Activated CD4-positive, alpha-beta T cell treated with anti-CD3 and anti-CD28 coated beads for 1 hour (primary cell): ENCODE results near the gene MINPP1.

ENCODE experiments used
- DNase-seq: peaks from one replicate; pipeline ENCODE4 v3.0.0-alpha.2; 2020

MINPP1 gene

GRCh38 chr10:87524296-87524695 lies 19.6 kb downstream of the MINPP1 start:
- DNase-seq = no peak

DNA sequence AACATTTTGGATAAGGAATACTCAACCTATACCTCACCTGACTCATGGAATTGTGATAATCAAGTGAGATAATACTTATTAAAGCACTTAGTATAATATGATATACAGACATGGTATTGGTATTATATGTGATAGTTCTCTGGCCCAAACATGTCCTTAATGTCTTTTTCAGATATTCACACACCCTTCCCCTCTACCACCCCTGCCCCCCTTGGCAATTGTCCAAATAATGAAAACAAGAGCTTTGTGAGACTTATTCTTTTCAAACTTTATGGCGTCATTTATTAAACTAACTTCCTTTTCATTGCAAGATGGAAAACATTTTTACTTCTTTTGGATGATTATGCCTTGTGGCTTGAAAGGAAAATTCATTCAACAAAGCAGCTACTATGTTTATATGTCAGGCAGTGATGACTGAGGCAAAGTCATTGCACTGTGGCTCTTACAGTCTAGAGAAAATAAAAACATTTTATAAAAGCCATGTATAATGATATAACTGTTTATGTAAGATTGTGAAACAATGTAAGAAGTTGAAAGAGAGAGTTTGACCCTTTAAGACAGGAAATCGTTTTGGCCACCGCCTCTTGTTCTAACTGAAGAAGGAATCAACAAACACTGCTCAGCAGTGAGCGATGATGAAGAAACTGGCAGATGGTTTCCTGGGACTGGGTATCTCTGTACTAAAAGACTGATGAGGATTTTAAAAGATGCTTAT lies 27.4 kb downstream of the MINPP1 start:
- DNase-seq = no peak

DNA sequence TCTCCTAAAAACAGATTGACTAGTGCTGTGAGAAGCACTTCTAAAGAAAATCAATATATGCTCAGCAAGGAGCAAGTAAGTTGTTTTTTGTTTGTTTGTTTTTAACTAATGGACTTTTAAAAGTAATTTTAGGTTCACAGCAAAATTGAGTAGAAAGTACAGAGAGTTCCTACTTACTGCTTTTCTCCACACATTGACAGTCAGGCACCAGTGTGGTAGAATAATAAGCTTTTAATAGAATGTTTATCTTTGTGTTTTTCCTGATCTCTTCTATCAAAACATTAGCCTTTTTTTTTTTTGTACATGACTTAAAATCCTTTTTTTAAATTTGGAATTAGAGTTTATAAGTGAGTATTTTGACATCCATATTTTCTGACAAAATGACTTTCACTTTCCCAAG lies 28.0 kb downstream of the MINPP1 start:
- DNase-seq = no peak

DNA sequence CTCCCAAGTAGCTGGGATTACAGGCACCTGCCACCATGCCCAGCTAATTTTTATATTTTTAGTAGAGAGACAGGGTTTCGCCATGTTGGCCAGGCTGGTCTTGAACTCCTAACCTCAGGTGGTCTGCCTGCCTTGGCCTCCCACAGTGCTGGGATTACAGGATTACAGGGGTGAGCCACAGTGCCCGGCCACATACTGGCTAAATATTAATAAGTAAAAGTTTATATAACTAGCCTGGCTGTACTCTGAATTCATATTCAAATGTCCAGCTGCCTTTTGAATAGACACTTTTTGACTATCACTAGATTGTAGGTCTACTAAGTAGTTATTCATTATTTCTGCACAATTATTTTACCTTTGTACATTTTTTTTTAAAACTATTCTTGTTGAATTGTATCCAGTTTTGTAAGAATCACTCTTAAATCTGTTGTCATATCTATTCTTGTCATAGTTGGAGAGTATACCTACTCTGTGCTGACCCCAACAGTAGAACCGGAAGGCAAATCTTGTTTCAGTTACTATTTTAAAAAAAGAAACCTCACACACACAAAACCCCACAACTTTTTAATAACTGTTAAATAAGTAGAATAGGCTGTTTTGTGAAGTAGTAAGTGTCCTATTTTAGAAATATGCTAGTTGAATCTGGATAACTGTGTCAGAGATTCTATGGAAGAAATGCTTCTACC lies 29.6 kb downstream of the MINPP1 start:
- no peak for DNase-seq

DNA sequence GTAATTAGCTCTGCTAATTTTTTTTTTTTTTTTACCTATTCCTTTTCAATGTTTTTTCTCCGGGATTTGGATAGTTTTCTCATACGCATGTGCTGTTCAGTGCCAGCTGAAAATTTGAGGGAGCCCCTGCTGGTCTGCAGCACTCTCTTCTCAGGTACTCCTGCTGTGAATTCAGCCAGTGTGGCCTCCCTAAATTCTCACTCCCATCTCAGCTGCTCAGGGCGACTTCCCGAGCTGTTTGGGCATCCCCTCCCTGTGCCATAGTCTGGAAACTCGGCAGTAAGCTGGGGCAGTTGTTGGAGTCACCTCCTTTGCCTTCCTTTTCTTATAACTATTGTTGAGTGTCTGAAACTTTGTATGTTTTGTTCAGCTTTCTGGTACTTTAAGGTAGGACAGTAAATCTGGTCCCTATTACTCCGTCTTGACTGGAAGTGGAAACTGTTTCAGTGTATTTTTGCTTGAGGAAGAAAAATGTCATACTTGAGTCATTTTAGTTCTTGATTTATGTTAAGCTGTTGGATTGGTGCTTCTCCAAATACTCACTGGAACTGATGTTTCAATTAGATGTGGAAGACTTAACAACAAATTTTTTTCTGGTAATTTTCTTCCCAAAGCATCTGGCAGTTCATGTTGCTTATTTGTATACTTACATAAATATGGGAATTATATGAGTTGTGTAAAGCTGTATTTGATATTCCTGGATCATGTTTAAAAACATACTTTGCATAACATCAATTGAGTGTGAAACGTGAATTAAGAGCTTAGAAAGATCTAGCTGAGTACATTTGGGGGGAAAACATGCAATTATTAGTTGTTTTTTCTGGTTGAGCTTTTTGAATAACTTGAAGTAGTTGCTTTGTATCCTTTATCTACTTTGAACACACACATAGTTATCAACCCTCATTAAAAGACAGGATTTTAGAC lies 33.7 kb downstream of the MINPP1 start:
- no peak for DNase-seq

GRCh38 chr10:87541114-87541513 lies 36.4 kb downstream of the MINPP1 start:
- DNase-seq = no peak

GRCh38 chr10:87544721-87545120 lies 40.0 kb downstream of the MINPP1 start:
- no peak for DNase-seq

DNA sequence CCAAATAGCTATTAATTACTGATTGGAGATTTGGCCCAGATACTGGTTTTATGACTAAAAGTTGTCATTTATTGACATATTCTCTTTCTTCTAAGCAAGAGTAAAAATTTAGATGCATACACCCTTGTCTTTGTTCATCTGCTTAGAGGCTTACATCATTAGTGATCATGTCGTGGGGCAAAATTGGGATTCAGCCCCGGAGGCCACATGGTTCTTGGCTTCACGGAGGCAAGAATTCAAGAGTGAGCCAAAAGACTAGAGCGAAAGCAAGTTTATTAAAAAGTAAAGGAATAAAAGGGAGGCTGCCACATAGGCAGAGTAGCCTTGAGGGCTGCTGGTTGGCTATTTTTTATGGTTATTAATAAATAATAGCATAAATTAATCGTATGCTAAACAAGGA lies 41.1 kb downstream of the MINPP1 start:
- DNase-seq = no peak

DNA sequence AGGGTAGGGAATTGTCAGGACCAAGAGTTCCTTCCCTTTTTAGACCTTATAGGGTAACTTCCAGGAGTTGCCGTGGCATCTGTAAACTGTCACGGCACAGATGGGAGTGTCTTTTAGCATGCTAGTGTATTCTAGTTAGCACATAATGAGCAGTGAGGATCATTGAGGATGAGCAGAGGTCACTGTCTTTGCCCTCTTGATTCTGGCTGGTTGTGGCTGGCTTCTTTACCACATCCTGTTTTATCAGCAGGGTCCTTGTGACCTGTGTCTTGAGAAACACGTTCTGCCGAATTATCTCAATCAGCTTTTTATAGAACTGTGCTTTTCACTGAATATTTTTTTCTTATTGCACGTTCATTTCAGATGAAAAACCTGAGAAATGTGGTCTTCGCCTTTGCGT lies 41.5 kb downstream of the MINPP1 start:
- DNase-seq = no peak

DNA sequence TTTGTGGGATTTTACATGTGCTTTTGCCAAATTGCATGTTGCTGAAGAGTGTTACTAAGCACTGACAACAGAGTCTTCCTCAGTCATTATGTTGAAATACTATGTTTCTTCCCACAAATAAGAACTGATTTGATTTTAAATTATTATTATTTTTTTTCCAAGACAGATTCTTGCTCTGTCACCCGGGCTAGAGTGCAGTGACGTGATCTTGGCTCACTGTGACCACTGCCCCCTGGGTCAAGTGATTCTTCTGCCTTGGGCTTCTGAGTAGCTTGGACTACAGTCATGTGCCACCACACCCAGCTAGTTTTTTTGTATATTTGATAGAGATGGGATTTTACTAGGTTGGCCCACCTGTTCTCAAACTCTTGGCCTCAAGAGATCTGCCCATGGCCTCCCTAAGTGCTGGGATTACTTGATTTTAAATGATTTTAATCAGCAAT lies 42.3 kb downstream of the MINPP1 start:
- no peak for DNase-seq

GRCh38 chr10:87547734-87548311 lies 43.1 kb downstream of the MINPP1 start:
- no peak for DNase-seq

DNA sequence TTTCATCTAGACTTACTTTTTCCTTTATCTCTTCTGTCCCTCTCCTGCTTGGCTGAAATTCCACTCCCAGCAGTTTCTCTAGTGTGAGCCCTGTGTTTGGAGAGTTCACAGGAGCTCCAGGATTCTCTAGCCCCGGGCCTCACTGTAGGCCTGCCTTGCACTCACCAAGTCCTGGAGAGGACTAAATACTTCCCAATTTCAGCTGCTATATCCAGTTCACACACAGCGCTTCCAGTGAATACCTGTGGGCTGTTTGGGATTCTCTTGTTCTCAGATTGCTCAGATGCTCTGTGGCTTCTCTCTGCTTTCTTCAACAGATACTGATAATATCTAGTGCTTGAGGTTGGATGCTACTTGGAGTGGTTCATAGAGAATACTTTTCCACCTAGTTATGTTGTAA lies 46.0 kb downstream of the MINPP1 start:
- no peak for DNase-seq

GRCh38 chr10:87551326-87551725 lies 46.6 kb downstream of the MINPP1 start:
- no peak for DNase-seq

- no peak for DNase-seq
Measured at GRCh38 chr10:87552248-87552929, 47.7 kb downstream of the MINPP1 start.

DNA sequence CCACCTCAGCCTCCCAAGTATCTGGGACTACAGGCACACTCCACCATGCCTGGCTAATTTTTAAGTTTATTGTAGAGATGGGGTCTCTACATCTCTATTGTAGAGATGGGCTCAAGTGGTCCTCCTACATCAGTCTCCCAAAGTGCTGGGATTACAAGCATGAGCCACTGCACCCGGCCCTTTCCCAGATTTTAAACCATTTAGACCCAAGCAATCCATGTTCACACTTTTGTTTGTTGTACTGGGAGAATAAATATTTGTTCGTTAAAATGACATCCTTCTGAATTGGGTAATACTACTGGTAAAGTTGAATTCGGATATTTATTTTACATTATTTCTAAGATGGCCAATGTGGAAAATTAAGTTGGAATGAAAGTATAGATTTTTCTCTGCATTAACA lies 52.7 kb downstream of the MINPP1 start:
- no peak for DNase-seq

DNA sequence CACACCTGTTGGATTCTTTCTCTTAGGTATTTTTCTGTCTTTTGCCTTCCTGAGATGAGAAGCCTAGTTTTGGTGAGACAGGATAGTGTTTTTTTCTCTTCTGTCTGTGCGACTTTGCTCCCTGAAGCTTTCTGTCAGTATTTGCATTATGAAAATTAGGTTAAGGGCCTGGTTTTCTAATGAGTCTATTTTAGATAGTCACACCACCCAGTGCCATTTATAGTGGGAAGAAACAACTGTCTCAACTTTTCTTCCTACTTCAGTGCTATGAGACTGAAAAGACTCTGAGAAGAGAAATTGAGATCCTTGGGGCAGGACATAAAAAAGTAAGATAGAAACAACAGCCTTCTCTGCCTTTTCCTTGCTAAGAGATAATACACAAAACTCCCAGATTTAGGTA lies 53.6 kb downstream of the MINPP1 start:
- no peak for DNase-seq

- DNase-seq = no peak
Measured at GRCh38 chr10:87559392-87559791, 54.7 kb downstream of the MINPP1 start.

- no peak for DNase-seq
Measured at GRCh38 chr10:87560495-87561129, 55.9 kb downstream of the MINPP1 start.

- DNase-seq = no peak
Measured at GRCh38 chr10:87562750-87563149, 58.1 kb downstream of the MINPP1 start.

DNA sequence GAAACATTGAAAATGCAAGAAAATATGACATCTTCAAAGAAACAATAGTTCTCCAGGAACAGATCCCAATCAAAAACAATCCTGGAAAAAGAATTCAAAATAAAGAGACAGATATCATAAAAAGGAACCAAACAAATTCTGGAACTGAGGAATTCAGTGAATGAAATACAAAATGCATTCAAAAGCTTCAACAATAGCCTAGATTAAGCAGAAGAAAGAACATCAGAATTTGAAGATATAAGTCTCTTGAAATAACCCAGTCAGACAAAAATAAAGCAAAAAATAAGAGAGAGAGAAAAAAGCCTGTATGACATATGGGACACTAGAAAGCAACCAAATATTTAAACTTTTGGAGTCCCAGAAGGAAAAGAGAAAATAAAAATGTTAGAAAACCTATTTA lies 60.3 kb downstream of the MINPP1 start:
- no peak for DNase-seq

GRCh38 chr10:87575851-87576250 lies 71.2 kb downstream of the MINPP1 start:
- no peak for DNase-seq
